Femur (tissue), 1 donor: ENCODE measurements around the gene ST3GAL2.
"Not testable (repeated sequence)": the region's sequence is repeated elsewhere in the genome, so short reads cannot be mapped to it uniquely, and the experiment has no call there.

Experiments
- DNase-seq: peaks from one replicate; pipeline ENCODE4 v3.0.0-alpha.2; 2017

The ST3GAL2 gene

DNA sequence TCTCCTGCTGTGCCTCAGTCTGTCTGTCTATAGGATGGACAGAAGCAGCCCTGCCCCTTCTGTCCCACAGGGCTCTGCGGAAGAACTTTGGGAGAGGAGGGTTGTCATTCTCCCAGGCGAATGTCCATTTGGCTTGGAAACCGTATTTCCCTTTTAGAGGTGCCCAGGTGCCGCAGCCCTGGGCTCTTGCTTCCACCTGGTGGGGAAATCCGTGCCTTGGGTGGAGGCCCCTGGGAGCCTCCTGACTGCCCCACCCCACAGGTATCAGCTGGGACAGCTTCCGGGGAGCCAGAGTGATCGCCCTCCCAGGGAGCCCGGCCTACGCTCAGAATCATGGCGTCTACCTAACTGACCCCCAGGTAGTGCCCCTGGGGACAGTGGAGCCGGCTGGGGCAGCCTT is 28.2 kb upstream of the ST3GAL2 start:
- no peak for DNase-seq

DNA sequence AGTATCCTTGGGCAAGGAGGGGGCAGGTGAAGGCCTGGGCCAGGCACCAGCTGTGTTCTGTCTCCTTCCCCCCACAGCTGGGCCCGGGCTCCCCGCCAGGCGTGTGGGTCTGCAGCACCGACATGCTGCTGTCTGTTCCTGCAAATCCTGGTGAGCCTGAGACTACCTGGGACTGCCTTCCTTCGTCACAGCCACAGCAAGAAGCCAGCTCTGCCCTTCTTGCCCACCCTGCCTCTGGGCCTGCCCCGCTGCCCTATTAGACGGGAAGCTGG is 27.8 kb upstream of the ST3GAL2 start:
- no peak for DNase-seq

DNA sequence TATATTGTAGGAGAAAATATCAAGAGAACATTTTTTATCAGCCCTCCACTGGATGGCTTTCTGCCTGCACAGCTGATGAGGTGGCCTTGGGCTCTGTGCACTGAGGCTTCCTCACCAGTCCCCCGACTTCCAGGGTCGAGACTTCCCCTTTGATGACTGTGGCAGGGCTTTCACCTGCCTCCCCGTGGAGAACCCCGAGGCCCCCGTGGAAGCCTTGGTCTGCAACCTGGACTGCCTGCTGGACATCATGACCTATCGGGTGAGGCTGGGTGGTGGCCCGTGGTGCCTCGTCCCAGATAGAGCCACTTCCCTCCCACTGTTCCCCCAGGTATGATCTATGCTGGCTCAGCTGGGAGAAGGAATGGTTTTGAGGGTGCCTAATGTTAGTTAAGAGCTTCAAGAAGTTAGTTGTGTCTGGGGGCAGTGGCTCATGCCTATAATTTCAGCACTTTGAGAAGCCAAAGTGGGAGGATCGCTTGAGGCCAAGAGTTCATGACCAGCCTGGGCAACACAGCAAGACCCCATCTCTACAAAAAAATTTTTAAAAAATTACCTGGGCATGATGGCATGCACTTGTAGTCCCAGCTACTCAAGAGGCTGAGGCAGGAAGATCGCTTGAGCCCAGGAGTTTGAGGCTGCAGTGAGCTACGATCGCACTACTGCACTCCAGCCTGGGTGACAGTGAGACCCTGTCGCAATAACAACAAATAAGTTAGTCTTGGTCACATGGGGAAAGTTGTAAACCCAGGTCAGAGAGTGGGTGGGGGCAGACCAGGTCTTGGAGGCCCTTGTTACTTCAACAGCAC is 27.3 kb upstream of the ST3GAL2 start:
- DNase-seq = no peak

DNA sequence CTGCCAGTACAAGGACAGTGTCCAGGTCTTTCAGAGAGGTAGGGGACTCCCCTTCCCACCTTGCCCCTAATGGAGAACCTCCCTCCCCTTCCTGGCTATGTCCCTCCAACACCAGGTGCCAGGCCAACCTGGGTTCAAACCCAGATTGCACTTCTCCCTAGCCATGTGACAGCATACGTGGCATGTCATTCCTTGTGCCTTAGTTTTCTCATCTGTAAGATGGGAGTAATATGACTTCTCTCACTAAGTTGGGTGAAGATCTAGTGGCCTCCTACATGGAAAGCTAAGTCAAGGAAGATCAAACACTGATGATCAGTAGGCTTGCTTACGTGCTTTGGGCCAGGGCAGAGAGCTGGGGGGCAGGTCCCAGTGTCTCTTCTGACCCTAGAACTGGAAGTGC is 24.3 kb upstream of the ST3GAL2 start:
- no peak for DNase-seq

DNA sequence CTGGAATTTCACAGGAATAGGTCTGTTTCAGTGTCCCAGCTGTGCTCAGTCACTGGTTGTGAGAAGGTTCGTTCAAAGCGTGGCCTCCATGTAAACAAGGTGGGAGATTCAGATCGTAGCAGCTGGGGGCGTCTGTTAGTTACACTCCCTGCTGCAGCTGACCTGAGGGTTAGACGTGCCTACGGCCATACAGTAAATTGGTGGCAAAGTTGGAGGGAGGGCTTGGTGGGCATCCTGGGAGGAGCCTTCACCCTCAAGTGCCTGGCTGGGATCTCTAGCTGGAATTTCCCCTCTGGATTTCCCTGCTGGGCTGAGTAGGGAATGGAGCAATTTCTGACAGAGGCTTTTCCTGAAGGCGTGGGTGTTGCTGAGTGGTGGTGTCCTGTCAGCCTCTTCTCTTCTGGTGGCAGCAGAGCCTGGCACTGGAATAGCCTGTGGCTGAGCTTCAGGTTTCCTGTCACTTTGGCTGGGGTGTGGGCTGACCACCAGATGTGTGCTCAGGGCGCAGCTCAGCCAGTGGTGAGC is 21.9 kb upstream of the ST3GAL2 start:
- DNase-seq = no peak

DNA sequence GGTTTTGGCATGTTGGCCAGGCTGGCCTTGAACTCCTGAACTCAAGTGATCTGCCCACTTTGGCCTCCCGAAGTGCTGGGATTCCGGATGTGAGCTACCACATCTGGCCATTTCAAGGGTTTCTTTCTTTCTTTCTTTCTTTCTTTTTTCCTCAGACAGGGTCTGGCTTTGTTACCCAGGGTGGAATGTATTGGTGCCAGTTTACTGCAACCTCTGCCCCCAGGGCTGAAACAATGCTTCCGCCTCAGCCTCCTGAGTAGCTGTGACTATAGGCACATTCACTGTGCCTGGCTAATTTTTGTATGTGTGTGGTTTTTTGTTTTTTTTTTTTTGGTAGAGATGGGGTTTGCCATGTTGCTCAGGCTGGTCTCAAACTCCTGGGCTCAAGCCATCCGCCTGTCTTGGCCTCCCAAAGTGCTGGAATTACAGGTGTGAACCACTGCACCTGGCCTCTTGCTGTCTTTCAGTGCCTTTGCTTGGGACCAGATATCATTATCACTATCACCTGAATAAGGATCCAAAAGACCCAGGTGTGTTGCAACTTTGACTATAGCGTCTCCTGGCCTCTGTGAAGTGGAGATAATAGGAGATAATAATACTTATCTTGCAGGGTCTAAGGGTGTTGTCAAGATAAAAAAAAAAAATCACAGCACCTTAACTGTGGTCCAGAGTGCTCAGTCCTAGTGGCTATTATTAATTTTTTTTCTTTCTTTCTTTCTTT is 18.7 kb upstream of the ST3GAL2 start:
- no peak for DNase-seq

DNA sequence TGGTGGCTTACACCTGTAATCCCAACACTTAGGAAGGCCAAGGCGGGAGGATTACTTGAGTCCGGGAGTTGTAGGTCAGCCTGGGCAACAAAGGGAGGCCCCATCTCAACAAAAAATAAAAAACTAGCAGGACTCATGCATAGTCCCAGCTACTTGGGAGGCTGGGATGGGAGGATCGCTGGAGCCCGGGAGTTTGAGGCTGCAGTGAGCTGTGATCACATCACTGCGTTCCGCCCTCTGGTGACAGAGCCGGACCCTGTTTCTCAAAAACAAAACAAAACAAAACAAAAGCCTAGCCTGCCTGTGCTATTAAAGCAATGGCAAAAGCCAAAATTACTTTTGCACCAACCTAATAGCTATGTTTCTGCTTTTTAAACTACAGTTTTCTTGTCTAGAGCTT is 17.0 kb upstream of the ST3GAL2 start:
- DNase-seq = no peak

DNA sequence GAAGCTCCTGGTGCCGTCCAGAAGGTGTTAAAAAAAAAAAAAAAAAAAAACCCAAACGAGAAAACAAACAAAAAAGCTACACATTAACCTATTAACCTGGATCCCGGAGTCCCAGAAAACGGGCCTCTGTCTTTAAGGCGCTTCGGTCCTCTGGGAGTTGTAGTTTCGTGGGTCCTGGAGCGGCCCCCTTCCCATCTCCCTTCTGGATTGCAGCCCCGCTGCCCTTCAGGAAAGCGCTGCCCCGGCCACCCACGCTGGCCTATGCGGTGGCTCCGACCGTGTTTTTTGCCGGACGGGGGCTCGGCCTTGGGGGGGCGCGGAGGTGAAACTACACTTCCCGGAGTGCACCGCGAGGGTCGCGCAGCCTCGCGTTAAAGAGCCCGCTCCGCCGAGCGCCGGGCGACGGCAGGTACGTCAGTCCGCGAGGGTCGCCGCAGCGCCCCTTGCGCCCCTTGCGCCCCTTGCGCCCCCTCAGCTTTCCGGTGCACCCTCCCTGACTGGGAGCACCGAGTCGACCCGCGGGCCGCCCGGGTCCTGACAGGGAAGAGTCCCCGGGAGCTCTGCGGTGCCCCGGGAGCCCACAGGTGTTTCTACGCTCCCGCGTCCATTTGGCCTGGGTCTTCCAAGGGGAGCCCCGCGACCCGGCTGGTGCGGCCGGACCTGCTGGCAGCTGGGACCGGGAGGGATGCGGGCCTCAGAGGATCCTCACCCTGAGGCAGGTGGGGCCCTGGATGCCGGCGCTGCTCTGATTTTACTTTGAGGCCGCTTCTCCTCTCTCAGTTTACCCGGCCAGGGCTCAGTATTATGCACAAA is 15.5 kb upstream of the ST3GAL2 start, which contains the start of gene FCSK:
Gene FCSK, plus strand, starts transcription at position 374 of the 813 bp plus-strand sequence. CDS start 8,596 bp downstream, outside the sequence.
- peak; percentile 73 for DNase-seq

DNA sequence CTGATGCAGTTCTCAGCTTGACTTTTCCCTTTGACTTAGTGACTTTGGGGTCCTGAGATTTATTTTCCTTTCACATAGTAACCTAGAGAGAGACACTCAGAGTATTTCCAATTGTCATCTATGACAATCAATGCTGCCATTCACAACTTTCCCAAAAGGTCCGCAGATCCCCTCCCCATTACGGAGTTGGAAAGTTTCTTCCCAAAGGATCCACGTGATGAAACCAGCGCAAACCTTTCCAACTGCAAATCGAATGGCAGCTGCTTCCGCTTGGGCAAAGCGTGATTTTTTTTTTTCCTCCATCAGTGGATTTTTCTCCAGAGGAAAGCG is 15.0 kb upstream of the ST3GAL2 start:
- DNase-seq = no peak

DNA sequence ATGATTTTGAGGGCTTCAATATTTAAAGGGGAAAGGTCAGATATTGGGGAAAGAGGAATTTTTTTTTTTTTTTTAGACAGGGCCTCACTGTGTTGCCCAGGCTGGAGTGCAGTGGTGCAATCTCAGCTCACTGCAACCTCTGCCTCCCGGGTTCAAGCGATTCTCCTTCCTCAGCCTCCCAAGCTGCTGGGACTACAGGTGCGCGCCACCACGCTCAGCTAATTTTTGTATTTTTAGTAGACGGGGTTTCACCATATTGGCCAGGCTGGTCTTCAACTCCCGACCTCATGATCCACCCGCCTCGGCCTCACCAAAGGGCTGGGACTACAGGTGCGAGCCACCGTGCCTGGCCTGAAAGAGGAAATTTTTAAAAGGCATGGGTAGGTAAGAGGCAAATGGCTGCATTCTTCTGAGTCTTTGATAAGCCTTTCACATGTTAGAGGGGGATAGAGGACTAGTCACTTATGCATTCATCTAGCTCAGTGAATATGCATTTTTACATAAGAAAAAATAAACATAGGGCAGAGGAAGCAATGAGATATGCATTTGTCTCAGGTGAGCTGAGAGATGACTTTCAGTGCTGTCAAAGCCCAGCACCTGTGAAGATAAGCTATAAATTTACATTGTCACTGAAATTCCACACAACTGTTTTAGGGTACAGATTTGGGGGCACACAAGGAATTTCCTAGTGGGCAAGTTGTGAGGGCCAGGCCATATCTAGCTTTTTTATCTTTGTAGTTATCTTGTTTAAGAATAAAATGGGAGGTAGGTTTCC is 14.4 kb upstream of the ST3GAL2 start:
- no peak for DNase-seq

DNA sequence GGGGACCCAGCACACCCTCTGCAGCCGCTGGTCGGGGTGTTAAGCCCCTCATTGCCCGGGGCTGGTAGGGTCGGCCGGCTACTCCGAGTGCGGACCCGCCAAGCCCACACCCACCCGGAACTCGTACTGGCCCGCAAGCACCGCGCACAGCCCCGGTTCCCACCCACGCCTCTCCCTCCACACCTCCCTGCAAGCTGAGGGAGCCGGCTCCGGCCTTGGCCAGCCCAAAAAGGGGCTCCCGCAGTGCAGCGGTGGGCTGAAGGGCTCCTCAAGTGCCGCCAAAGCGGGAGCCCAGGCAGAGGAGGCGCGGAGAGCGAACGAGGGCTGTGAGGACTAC is 12.1 kb upstream of the ST3GAL2 start:
- not testable (repeated sequence) for DNase-seq

DNA sequence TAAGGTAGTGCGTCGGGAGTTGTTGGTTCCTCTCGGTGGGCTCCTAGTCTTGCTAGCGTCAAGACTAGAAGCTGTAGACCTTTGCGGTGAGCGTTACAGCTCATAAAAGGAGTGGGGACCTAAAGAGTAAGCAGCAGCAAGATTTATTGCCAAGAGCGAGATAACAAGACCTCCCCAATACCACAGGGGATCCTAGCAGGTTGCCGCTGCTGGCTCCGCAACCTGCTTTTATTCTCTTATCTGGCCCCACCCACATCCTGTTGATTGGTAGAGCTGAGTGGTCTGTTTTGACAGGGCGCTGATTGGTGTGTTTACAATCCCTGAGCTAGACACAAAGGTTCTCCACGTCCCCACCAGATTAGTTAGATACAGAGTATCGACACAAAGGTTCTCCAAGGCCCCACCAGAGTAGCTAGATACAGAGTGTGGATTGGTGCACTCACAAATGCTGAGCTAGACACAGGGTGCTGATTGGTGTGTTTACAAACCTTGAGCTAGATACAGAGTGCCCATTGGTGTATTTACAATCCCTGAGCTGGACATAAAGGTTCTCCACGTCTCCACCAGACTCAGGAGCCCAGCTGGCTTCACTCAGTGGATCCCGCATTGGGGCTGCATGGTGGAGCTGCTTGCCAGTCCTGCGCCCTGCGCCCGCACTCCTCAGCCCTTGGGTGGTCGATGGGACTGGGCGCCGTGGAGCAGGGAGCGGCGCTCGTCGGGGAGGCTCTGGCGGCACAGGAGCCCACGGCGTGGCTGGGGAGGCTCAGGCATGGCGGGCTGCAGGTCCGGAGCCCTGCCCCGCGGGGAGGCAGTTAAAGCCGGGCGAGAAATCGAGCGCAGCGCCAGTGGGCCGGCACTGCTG is 11.5 kb upstream of the ST3GAL2 start:
- DNase-seq = not testable (repeated sequence)

DNA sequence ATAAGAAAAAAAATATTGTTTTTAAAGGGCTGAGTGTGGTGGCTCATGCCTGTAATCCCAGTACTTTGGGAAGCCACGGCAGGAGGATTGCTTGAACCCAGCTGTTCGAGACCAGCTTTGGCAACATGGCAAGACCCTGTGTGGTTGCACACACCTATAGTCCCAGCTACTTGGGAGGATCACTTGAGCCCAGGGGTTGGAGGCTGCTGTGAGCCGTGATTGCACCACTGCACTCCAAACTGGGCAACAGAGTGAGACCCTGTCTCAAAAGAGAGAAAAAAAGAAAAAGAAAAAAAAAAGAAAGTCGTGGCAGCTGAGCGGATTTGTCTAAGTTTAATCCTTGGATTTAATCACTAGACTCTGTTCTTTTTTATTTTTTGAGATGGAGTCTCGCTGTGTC is 9.2 kb upstream of the ST3GAL2 start:
- DNase-seq = no peak

DNA sequence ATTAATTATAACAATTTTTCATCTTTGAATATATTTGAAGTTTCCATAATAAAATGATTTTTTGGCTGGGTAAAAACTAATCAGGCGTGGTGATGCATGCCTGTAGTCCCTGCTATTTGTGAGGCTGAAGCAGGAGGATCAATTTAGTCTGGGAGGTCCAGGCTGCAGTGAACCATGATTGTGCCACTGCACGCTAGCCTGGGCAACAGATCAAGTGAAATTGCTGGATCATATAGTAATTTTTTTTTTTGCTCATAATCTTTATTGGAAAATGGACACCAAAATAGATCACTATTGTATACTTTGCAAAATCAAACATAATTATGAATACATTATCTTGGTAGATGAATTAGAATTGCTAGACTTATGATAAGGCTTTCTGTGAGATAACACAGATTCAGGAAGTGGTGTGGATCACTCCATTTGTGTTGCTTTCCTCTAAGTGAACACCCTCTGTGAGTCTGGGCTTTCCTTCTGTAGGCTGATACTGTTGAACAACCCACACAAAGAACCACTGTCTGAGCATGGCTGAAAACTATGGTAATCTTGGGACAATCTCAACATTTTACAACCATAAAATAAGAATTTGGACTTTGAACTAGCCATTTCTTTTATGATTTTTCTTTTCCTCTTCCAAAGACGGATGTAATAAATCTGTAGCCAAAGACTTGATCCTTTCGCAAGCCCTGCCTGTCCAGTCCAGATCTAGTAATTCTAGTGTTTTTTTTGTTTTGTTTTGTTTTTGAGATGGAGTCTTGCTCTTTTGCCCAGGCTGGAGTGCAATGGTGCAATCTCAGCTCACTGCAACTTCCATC is 5.6 kb upstream of the ST3GAL2 start:
- no peak for DNase-seq

DNA sequence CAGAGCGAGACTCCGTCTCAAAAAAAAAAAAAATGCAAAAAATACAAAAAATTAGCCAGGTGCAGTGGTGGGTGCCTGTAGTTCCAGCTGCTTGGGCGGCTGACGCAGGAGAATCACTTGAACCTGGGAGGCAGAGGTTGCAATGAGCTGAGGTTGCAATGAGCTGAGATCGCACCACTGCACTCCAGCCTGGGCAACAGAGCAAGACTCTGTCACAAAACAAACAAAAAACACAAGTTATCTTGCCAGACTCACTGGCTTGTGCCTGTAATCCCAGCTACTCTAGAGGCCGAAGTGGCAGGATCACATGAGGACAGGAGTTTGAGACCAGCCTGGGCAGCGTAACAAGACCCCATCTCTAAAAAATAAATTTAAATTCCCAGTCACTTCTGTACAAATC is 3.4 kb upstream of the ST3GAL2 start:
- DNase-seq = no peak

DNA sequence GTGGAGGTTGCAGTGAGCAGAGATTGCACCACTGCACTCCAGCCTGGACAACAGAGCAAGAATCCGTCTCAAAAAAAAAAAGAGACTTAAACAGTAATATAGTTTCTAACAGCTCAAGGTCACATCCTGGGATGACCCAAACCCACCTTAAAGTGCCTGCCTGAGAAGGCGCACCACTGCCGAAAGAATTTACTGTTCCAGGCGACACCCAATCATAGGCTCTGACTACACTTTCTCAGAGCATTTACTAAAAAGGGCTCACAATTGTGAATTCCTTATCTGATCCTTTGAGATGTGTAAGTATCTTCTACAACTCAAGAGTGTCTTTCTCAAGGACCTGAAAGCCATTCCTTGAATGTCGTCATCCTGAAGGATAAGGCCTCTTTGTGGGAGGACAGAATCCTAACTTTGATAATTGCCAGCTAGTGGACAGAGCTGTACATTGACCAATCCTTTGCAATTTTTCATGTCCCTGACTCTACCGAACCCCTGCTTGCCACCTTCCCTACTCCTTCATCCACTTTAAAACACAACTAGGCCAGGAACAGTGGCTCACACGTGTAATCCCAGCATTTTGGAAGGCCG is 2.6 kb upstream of the ST3GAL2 start:
- DNase-seq = no peak

DNA sequence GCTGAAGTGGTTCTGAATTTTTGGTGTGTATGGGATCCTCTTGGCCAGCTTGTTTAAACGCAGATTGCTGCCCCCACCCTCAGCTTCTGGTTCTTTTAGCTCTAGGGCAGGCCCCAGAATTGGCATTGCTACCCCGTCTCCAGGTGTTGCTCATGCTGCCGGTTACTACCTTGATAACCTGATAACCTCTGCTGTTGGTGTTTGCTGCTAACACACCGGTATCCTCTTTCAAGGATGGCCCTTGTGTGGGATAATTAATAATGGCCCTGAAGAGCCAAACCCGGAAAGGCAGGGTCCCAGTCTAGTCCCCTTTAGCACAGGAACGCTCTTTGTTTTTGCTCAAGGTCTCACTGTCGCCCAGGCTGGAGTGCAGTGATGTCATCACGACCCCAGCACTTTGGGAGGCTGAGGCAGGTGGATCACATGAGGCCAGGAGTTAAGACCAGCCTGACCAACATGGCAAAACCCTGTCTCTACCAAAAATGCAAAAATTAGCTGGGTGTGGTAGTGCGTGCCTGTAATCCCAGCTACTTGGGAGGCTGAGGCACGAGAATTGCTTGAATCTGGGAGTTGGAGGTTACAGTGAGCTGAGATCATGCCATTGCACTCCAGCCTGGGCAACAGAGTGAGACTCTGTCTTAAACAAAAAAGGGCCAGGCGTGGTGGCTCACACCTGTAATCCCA is 1.3 kb upstream of the ST3GAL2 start:
- no peak for DNase-seq

DNA sequence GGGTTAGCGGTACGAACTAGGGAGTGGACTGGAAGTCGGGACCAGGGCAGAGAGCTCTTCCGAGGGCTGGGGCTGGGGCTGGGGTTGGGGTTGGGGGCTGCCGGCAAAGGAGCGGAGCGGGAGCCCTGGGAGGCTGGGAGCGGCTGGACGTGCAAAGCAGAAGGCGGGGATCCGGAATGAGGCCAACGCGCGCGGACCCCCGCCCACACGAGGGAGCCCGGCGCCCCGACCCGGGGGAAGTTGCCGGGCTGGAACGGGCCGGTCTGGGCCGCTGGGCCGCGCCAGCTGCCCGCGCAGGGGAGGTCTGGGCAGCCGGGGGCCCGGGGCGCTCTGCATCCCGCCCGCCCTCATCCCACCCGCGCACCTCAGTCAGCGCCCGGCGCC is 323 bp downstream of the ST3GAL2 start:
- peak; percentile 64 for DNase-seq

DNA sequence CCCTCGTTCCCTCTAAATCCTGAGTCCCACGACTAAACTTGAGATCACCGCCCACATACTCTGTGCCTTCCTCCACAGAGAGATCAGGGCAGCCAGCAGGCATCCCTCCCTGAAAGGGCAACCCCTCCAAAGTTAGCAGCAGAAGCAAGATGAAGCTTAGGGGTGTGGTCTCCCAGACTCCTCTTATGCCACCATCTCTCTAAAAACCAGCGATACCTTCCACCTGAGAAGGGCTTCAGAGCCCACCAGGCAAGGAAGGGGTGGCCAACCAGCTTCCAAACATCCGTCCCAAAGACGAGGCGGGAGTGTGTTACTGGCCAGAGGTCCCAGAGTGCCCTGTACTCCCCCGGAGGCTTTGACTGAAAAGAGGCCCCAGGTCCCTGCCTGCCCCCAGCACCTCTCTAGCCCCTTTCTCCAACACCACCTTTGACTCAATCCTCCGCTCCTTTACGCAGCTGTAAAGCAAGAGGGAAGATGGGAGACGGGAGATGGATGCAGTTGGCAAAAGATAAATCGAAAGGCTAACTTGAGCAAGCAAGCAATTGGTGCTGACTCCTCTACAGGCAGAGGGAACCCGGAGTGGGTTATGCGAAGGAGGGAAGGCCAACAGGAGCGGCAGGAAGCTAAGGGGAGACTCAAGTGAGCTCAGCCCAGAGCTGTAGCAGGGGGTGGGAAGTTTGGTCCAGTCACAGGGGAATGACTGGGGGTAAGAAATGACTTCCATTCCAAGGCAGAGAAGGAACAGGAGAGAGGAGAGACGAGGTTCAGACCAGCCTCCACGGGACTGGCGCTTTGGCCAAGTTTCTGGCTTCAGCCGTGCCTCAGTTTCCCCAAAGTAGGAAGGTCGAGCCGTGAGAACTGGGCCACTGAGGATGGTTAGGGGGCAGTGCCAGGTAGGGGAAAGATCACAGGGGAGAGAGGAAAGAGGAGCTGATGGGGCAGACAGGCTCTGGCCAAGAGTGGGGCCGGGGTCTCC is 1.0 kb downstream of the ST3GAL2 start:
- DNase-seq = peak; percentile 49
